DOHH2 (cell line): ENCODE measurements around the gene SPATA6L.

Experiments
- EZH2phosphoT487 ChIP-seq: fragments of 200-600 bp; sonication (generic); IDR thresholded peaks from 2 replicates; pipeline ENCODE4 v1.6.1; 2017; ENCODE audit warnings: borderline replicate concordance, mild to moderate bottlenecking, antibody characterized with exemption, low read length, moderate library complexity, mixed read lengths
- TF ChIP-seq, protein P1 (sequence below): fragments of 200-600 bp; sonication (generic); IDR thresholded peaks from one replicate; pipeline ENCODE4 v1.5.1; 2014; ENCODE audit warnings: antibody characterized with exemption, mild to moderate bottlenecking, low read depth, low read length; ENCODE audit not compliant: poor library complexity, severe bottlenecking

DNA sequence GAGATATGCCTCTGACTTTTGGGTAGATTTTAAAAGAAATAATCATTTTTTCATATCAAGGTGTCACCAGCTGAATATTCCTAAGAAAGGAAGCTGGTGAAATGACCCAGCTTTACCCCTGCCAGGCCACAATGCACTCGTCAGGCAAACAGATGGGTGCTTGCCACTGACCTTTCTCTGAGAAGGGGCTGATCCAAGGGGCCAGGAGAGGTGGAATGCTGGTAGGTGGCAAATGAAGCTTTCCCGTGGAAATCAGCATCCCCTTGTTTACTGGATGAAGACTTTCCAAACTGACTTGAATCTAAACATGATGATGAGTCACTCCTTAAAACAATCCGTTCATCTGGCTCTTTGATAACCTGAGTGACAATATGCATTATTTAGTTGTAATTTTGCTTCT, 48.5 kb downstream of the SPATA6L start:
- TF ChIP-seq, protein P1, sequence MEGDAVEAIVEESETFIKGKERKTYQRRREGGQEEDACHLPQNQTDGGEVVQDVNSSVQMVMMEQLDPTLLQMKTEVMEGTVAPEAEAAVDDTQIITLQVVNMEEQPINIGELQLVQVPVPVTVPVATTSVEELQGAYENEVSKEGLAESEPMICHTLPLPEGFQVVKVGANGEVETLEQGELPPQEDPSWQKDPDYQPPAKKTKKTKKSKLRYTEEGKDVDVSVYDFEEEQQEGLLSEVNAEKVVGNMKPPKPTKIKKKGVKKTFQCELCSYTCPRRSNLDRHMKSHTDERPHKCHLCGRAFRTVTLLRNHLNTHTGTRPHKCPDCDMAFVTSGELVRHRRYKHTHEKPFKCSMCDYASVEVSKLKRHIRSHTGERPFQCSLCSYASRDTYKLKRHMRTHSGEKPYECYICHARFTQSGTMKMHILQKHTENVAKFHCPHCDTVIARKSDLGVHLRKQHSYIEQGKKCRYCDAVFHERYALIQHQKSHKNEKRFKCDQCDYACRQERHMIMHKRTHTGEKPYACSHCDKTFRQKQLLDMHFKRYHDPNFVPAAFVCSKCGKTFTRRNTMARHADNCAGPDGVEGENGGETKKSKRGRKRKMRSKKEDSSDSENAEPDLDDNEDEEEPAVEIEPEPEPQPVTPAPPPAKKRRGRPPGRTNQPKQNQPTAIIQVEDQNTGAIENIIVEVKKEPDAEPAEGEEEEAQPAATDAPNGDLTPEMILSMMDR: no peak
- TF ChIP-seq EZH2phosphoT487: no peak
